Pancreas (tissue), 10 donors: ENCODE measurements around the gene RPP38. TPM values are rescaled to one million over a fixed set of nuclear protein-coding genes. Genes with fewer than 3 reads are reported as not detected.

ENCODE experiments used
- ATAC-seq, 4 donors: fragments of 200-7000 bp; cut with Tn5 transposase; one replicate each; pipeline versions ENCODE4 v1.8.0 to v1.9.1; 2020; ENCODE audit warnings: mild to moderate bottlenecking in 4 of 4, moderate library complexity in 4 of 4
- DNase-seq, 6 donors: peaks; one replicate each; pipeline ENCODE4 v3.0.0-alpha.2; 2020
- FAIRE-seq: peaks from 2 replicates; lab custom pipeline; 2012; peaks lifted over from hg19 to GRCh38; lab: Jason Lieb, UNC
- H3K27ac ChIP-seq, 4 donors: fragments of 200-600 bp; sonication (generic); 1 replicate in 3 of 4; 2 replicates in 1 of 4; pipeline versions ENCODE4 v1.5.0 to v1.8.0; 2020
- H3K27me3 ChIP-seq, 4 donors: fragments of 200-600 bp; one replicate each; pipeline ENCODE4 v1.8.0; 2021
- H3K36me3 ChIP-seq, 3 donors: fragments of 200-600 bp; sonication (generic) in 1 of 3; one replicate each; pipeline versions ENCODE4 v1.5.0 to v1.8.0; 2020 to 2021
- H3K4me1 ChIP-seq, 3 donors: fragments of 200-600 bp; one replicate each; pipeline ENCODE4 v1.8.0; 2021
- H3K4me3 ChIP-seq, 4 donors: fragments of 200-600 bp; sonication (generic) in 2 of 4; one replicate each; pipeline versions ENCODE4 v1.5.0 to v1.8.0; 2020 to 2021
- H3K9me3 ChIP-seq, 4 donors: fragments of 200-600 bp; one replicate each; pipeline ENCODE4 v1.8.0; 2021
- CTCF ChIP-seq, 4 donors: fragments of 200-600 bp; sonication (generic) in 3 of 4; IDR thresholded peaks; one replicate each; pipeline versions ENCODE4 v1.5.0 to v1.8.0; 2021; ENCODE audit warnings: antibody characterized with exemption in 4 of 4
- WGBS, 2 donors: extraction: QIAGEN DNeasy Blood & Tissue Kit; methylation state at CpG; one replicate each; pipeline ENCODE4 v1.1.7; 2013; 5-methylcytosine and 5-hydroxymethylcytosine counted together
- intact Hi-C, 3 donors: fragments of 100-400 bp; cut with DNase I; formaldehyde crosslinking; loops; one replicate each; pipeline versions ENCODE4 v1.11.1 to v1.14.2; 2022
- polyA plus RNA-seq, 2 donors: library from polyadenylated mRNA; stranded (reverse); fragments of 200-250 nt; gene quantifications; one replicate each; pipeline ENCODE4 v1.2.3, GENCODE V29; 2013
- total RNA-seq, 6 donors: library from RNA; stranded (reverse); fragmentation: NEBNext Ultra II Directional in 4 of 6; extraction: Animal tissue kit (Norgen Biotek cat#: 25700) in 4 of 6; gene quantifications; one replicate each; pipeline versions ENCODE4 v1.2.1 to v1.2.4, GENCODE V29; 2021 to 2023
- donor health status: healthy with polysubstance abuse.
- donor health status: DM: no; HTN: no; CAD: no; lungs with moderate emphysema.
- donor health status: DM: no; HTN: no; CAD: no.
- donor health status: control.
- donor health status: control.
- donor health status: Bipolar disorder and iron deficiency.
- donor health status: DM: yes; HTN: yes; CAD: no.
- donor health status: DM: no; HTN: no; CAD: no.
- donor health status: DM: no; HTN: no; CAD: no.
- donor health status: DM: yes; HTN: yes; CAD: no.

Gene RPP38
- total and polyA plus RNA-seq, 8 donors = 4.0 to 14.9 (median 6.9) TPM

GRCh38 chr10:15116225-15116624, 19.1 kb downstream of the RPP38 start:
- no peaks in the 10 kb centered on the region for H3K9me3 ChIP-seq
- WGBS, 2 donors = 94 to 96% methylated on average over 5 of the region's 5 CpGs
- no peaks in the 10 kb centered on the region for H3K27me3 ChIP-seq
- intact Hi-C loops = no loop called here
- no peak overlapping the region for H3K27ac ChIP-seq
- peaks cover 0 to 18% (median 0%) of the 10 kb centered on the region in 3 donors for H3K36me3 ChIP-seq
- H3K4me3 ChIP-seq = no peak overlapping the region
- no peaks in the 10 kb centered on the region for H3K4me1 ChIP-seq
- ATAC-seq (no peak), DNase-seq (no peak), FAIRE-seq (no peak)
- TF ChIP-seq CTCF (IDR thresholded peaks at IDR 0.05) = no peak

GRCh38 chr10:15118615-15119014, 21.5 kb downstream of the RPP38 start:
- H3K9me3 ChIP-seq = no peaks in the 10 kb centered on the region
- FAIRE-seq (no peak), DNase-seq (no peak), ATAC-seq (no peak)
- no peak overlapping the region for H3K4me3 ChIP-seq
- WGBS, 2 donors = 84 to 86% methylated on average over 1 of the region's 1 CpG
- H3K27ac ChIP-seq = no peak overlapping the region
- H3K27me3 ChIP-seq = no peaks in the 10 kb centered on the region
- no peaks in the 10 kb centered on the region for H3K4me1 ChIP-seq
- peaks cover 0 to 18% (median 0%) of the 10 kb centered on the region in 3 donors for H3K36me3 ChIP-seq
- intact Hi-C loops = no loop called here
- TF ChIP-seq CTCF (IDR thresholded peaks at IDR 0.05) = no peak

- WGBS, 2 donors = 94 to 97% methylated on average over 5 of the region's 5 CpGs
- no peak for ATAC-seq
- Histone ChIP-seq H3K4me1 (no peaks in the 10 kb centered on the region), H3K27me3 (no peaks in the 10 kb centered on the region), H3K4me3 (no peak overlapping the region), H3K9me3 (no peaks in the 10 kb centered on the region), H3K36me3 (peaks cover 0 to 9% (median 5%) of the 10 kb centered on the region in 3 donors), H3K27ac (no peak overlapping the region)
- no peak for FAIRE-seq
- TF ChIP-seq CTCF (IDR thresholded peaks at IDR 0.05) = no peak
- DNase-seq = no peak
- intact Hi-C loops = no loop called here
These were observed 23.4 kb downstream of the RPP38 start for GRCh38 chr10:15120523-15120922.

GRCh38 chr10:15121707-15122106, 24.6 kb downstream of the RPP38 start:
- no peak for ATAC-seq
- H3K36me3 ChIP-seq = peaks cover 0 to 9% (median 5%) of the 10 kb centered on the region in 3 donors
- no peak for DNase-seq
- H3K27me3 ChIP-seq = no peaks in the 10 kb centered on the region
- no peaks in the 10 kb centered on the region for H3K9me3 ChIP-seq
- H3K4me1 ChIP-seq = no peaks in the 10 kb centered on the region
- no peak for FAIRE-seq
- no peak overlapping the region for H3K4me3 ChIP-seq
- intact Hi-C loops = no loop called here
- H3K27ac ChIP-seq = no peak overlapping the region
- TF ChIP-seq CTCF (IDR thresholded peaks at IDR 0.05) = no peak
- WGBS, 2 donors = 95 to 100% methylated on average over 1 of the region's 1 CpG

GRCh38 chr10:15122477-15123030, 25.4 kb downstream of the RPP38 start:
- intact Hi-C loops = no loop called here
- FAIRE-seq (no peak), ATAC-seq (no peak), DNase-seq (no peak)
- no peak overlapping the region for H3K4me3 ChIP-seq
- no peak for TF ChIP-seq CTCF (IDR thresholded peaks at IDR 0.05)
- WGBS, 2 donors = 92 to 94% methylated on average over 9 of the region's 9 CpGs
- no peak overlapping the region for H3K27ac ChIP-seq
- H3K27me3 ChIP-seq = no peaks in the 10 kb centered on the region
- no peaks in the 10 kb centered on the region for H3K9me3 ChIP-seq
- H3K4me1 ChIP-seq = no peaks in the 10 kb centered on the region
- H3K36me3 ChIP-seq = peaks cover 0 to 9% (median 5%) of the 10 kb centered on the region in 3 donors
